ENCODE results near the gene MLXIPL. TPM values are rescaled to one million over a fixed set of nuclear protein-coding genes. Genes with fewer than 3 reads are reported as not detected.
A peak's percentile ranks its signal among the peaks of the same experiment; 100 is the strongest.

Gene MLXIPL
- total RNA-seq, 1 donor = 0.72 TPM

GRCh38 chr7:73650524-73650923 lies 26.2 kb upstream of the MLXIPL start:
- H3K4me2 ChIP-seq (ENCODE audit: insufficient read depth, low read length) = no peak overlapping the region
- no peak for DNase-seq (ENCODE audit: insufficient read length, low spot score, missing footprints)
- H2AFZ ChIP-seq (ENCODE audit: low read length) = no peak overlapping the region
- no peaks in the 10 kb centered on the region for H3K4me1 ChIP-seq (ENCODE audit: insufficient read depth, low read length)
- no peak for TF ChIP-seq CTCF (IDR thresholded peaks at IDR 0.05; ENCODE audit: extremely low read depth, low read depth, low read length)
- H3K27me3 ChIP-seq (ENCODE audit: insufficient read depth, low read length) = peaks cover 50% of the 10 kb centered on the region
- no peaks in the 10 kb centered on the region for H3K36me3 ChIP-seq (ENCODE audit: insufficient read depth, low read length)
- H3K27ac ChIP-seq (ENCODE audit: low read depth, low read length) = no peak overlapping the region
- H3K4me3 ChIP-seq (ENCODE audit: insufficient read depth, low read length) = no peak overlapping the region
- H3K79me2 ChIP-seq (ENCODE audit: insufficient read depth, low read length) = no peaks in the 10 kb centered on the region
- no peaks in the 10 kb centered on the region for H3K9me3 ChIP-seq (ENCODE audit: low read depth, low read length)
- no peaks in the 10 kb centered on the region for H4K20me1 ChIP-seq (ENCODE audit: insufficient read depth, low read length)

- Histone ChIP-seq H3K36me3 (ENCODE audit: insufficient read depth, low read length) (no peaks in the 10 kb centered on the region), H3K4me1 (ENCODE audit: insufficient read depth, low read length) (no peaks in the 10 kb centered on the region), H3K27ac (ENCODE audit: low read depth, low read length) (no peak overlapping the region), H3K27me3 (ENCODE audit: insufficient read depth, low read length) (peaks cover 54% of the 10 kb centered on the region), H4K20me1 (ENCODE audit: insufficient read depth, low read length) (no peaks in the 10 kb centered on the region), H2AFZ (ENCODE audit: low read length) (no peak overlapping the region), H3K4me3 (ENCODE audit: insufficient read depth, low read length) (no peak overlapping the region), H3K79me2 (ENCODE audit: insufficient read depth, low read length) (no peaks in the 10 kb centered on the region), H3K9me3 (ENCODE audit: low read depth, low read length) (no peaks in the 10 kb centered on the region), H3K4me2 (ENCODE audit: insufficient read depth, low read length) (no peak overlapping the region)
- no peak for TF ChIP-seq CTCF (IDR thresholded peaks at IDR 0.05; ENCODE audit: extremely low read depth, low read depth, low read length)
- DNase-seq (ENCODE audit: insufficient read length, low spot score, missing footprints) = peak; percentile 54
Measured at GRCh38 chr7:73649576-73649975, 25.3 kb upstream of the MLXIPL start.

- no peak overlapping the region for H3K27ac ChIP-seq (ENCODE audit: low read depth, low read length)
- H3K36me3 ChIP-seq (ENCODE audit: insufficient read depth, low read length) = no peaks in the 10 kb centered on the region
- H3K4me1 ChIP-seq (ENCODE audit: insufficient read depth, low read length) = no peaks in the 10 kb centered on the region
- H3K9me3 ChIP-seq (ENCODE audit: low read depth, low read length) = no peaks in the 10 kb centered on the region
- H4K20me1 ChIP-seq (ENCODE audit: insufficient read depth, low read length) = no peaks in the 10 kb centered on the region
- H3K79me2 ChIP-seq (ENCODE audit: insufficient read depth, low read length) = no peaks in the 10 kb centered on the region
- H3K4me3 ChIP-seq (ENCODE audit: insufficient read depth, low read length) = no peak overlapping the region
- no peak for TF ChIP-seq CTCF (IDR thresholded peaks at IDR 0.05; ENCODE audit: extremely low read depth, low read depth, low read length)
- H3K4me2 ChIP-seq (ENCODE audit: insufficient read depth, low read length) = no peak overlapping the region
- H3K27me3 ChIP-seq (ENCODE audit: insufficient read depth, low read length) = peaks cover 54% of the 10 kb centered on the region
- no peak for DNase-seq (ENCODE audit: insufficient read length, low spot score, missing footprints)
- no peak overlapping the region for H2AFZ ChIP-seq (ENCODE audit: low read length)
Measured at GRCh38 chr7:73648593-73649332, 24.4 kb upstream of the MLXIPL start.

GRCh38 chr7:73647725-73648592 lies 23.6 kb upstream of the MLXIPL start:
- Histone ChIP-seq H4K20me1 (ENCODE audit: insufficient read depth, low read length) (no peaks in the 10 kb centered on the region), H3K4me3 (ENCODE audit: insufficient read depth, low read length) (peak overlapping the region; percentile 40), H3K27me3 (ENCODE audit: insufficient read depth, low read length) (peaks cover 54% of the 10 kb centered on the region), H3K4me2 (ENCODE audit: insufficient read depth, low read length) (peak overlapping the region; percentile 55), H3K79me2 (ENCODE audit: insufficient read depth, low read length) (no peaks in the 10 kb centered on the region), H3K27ac (ENCODE audit: low read depth, low read length) (no peak overlapping the region), H3K9me3 (ENCODE audit: low read depth, low read length) (no peaks in the 10 kb centered on the region), H3K36me3 (ENCODE audit: insufficient read depth, low read length) (no peaks in the 10 kb centered on the region), H2AFZ (ENCODE audit: low read length) (no peak overlapping the region), H3K4me1 (ENCODE audit: insufficient read depth, low read length) (no peaks in the 10 kb centered on the region)
- DNase-seq (ENCODE audit: insufficient read length, low spot score, missing footprints) = peak; percentile 92
- no peak for TF ChIP-seq CTCF (IDR thresholded peaks at IDR 0.05; ENCODE audit: extremely low read depth, low read depth, low read length)
